HG03571 (cell line): ENCODE measurements around the gene NNAT.

Experiments
- ATAC-seq: cut with Tn5 transposase; IDR thresholded peaks from one replicate; pipeline ENCODE4 v1.9.1; 2021; ENCODE audit not compliant: unreplicated experiment

The NNAT gene

GRCh38 chr20:37564388-37565133 is 43.5 kb downstream of the NNAT start:
- ATAC-seq, result no peak

- ATAC-seq, result no peak
Observed at GRCh38 chr20:37565134-37565811, 44.2 kb downstream of the NNAT start.

- ATAC-seq, result no peak
Observed at GRCh38 chr20:37566590-37567330, 45.7 kb downstream of the NNAT start.

GRCh38 chr20:37567331-37567665 is 46.2 kb downstream of the NNAT start:
- ATAC-seq, result no peak

GRCh38 chr20:37567671-37568588 is 46.9 kb downstream of the NNAT start:
- no peak for ATAC-seq

GRCh38 chr20:37570419-37570818 is 49.4 kb downstream of the NNAT start:
- no peak for ATAC-seq

- no peak for ATAC-seq
Observed at GRCh38 chr20:37571033-37571432, 50.0 kb downstream of the NNAT start.
